Embryonic facial prominence (tissue), 1 donor: ENCODE data around the gene DNASE1L2.

Experiments used
- DNase-seq: peaks from one replicate; pipeline ENCODE4 v3.0.0-alpha.2; 2016; ENCODE audit errors: extremely low spot score

Gene DNASE1L2

GRCh38 chr16:2286550-2286949 lies 50.3 kb downstream of the DNASE1L2 start:
- no peak for DNase-seq

DNA sequence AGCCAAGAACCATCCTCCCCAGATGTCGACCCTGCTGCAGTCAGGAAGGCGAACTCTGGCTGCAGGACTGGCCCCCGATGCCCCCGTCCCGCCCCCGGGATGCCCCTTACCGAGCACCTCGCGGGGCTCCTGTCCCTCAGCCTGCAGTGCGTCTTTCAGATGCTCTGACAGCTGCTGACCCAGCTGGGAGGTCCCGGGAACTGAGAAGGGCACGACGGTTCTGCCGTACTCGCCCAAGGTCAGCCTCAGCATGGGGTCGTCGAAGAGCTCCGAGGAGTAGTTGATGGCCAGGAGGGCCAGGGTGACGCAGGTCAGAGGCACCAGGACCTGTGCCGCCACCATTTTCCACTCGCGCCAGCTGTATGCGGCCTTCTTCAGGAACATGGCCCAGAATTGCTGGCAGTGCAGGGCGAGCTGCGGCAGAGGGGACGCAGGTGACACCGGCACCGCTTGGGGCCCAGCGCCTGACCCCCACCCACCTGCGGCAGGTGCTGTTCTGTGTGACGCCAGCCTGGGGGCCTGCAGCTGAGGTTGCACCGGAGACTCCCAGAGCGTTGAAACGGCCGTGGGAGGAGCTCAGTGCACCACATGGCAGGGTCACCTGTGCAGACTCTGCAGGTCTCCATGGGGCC lies 51.8 kb downstream of the DNASE1L2 start:
- no peak for DNase-seq
